ENCODE measurements around the gene PARD3. TPM values are rescaled to one million over a fixed set of nuclear protein-coding genes. Genes with fewer than 3 reads are reported as not detected.

Gene PARD3
- total RNA-seq, 4 donors from 2014 or later: 98.9 to 122 (median 105) TPM

DNA sequence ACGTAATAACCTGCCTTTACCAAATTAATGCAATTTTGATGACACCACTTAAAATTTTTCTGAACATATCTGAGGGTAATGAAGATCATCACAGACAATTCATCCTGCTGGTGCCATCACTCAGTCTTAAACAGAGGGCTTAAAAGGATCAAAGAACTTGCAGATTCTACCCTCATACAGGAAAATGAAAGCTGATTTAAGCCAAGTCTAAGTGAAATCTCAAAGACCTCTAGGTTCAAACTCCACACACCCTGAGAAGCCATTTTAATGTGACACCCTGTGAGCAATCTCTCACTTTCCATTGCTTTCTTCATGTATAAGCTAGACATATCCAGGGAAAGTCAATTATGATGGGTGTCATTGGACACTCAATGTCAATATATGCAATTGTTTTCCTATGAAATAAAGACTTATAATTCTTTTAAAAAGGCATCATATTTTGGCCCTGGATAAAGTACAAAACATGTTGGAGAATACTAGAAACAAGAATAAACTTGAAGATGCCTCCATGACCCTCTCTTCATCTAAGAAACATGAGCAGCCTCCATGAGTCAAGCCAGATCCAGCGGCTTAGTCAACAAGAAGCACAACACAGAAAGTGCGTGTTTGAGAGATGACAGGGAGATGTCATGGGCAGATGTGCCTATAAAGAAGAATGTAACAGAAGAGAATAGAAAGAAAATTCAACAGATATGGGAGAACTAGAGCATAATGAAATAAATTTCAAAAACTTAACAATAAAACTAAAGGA is 291.9 kb downstream of the PARD3 start:
- Histone ChIP-seq H3K36me3 (no peaks in the 10 kb centered on the region), H3K27me3 (no peaks in the 10 kb centered on the region), H3K4me1 (peaks cover 12 to 29% (median 20%) of the 10 kb centered on the region in 4 donors), H3K9me3 (no peaks in the 10 kb centered on the region), H3K27ac (replicated peaks in 1 of 4) (no peak overlapping the region), H3K4me3 (no peak overlapping the region)
- no peak for DNase-seq (ENCODE audit: extremely low spot score)
- TF ChIP-seq EP300 (IDR thresholded peaks at IDR 0.05): no peak
- WGBS: 92% methylated on average over 3 of the region's 3 CpGs
- intact Hi-C loops (cut with DNase I): no loop called here

DNA sequence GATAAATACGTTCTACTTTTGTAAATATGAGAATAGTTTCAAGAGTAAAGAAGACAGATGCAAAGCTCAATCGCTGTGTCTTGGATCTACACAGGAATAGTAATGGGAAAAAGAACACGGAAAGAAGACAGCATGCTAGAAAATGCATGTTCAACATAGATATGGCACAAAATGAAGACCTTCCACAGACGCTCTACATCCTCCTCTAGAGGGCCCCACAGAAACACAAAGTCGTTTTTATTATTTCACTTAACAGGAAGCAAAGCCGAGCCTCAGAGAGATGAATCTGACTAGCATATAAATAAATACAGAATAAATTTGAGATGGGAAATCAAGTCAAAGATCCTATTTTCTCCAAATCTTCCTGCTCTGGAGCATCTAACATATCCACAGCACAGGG is 292.6 kb downstream of the PARD3 start:
- intact Hi-C loops (cut with DNase I): no loop called here
- Histone ChIP-seq H3K9me3 (no peaks in the 10 kb centered on the region), H3K4me1 (peaks cover 5 to 23% (median 16%) of the 10 kb centered on the region in 4 donors), H3K4me3 (no peak overlapping the region), H3K27ac (replicated peaks in 1 of 4) (no peak overlapping the region), H3K27me3 (no peaks in the 10 kb centered on the region), H3K36me3 (no peaks in the 10 kb centered on the region)
- TF ChIP-seq CTCF (IDR thresholded peaks at IDR 0.05): peak in 1 of 3 experiments; percentile 13
- TF ChIP-seq POLR2AphosphoS5 (IDR thresholded peaks at IDR 0.05): no peak
- no peak for DNase-seq (ENCODE audit: extremely low spot score)
- WGBS: 69% methylated on average over 6 of the region's 6 CpGs

DNA sequence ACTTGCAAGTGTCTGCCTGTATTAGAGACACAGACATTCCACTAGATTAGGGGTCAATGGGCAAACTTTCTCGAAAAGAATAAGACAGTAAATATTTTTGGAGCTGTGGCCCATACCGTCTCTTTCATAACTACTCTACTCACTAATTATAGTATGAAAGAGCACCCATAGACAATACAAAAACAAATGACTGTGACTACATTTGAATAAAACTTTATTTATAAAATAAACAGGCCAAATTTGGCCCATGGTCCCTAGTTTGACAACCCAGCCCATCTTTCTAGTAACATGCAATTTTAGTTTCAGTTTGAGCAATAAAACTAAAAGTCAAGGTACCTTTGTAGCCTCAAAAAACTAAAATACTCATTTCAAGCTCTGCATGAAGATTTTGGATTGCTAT is 294.6 kb downstream of the PARD3 start:
- no peak for TF ChIP-seq CTCF (IDR thresholded peaks at IDR 0.05)
- no peak for TF ChIP-seq POLR2AphosphoS5 (IDR thresholded peaks at IDR 0.05)
- TF ChIP-seq EP300 (IDR thresholded peaks at IDR 0.05): no peak
- no peak for TF ChIP-seq POLR2A (IDR thresholded peaks at IDR 0.05; ENCODE audit: low read depth)
- intact Hi-C loops (cut with DNase I): no loop called here
- Histone ChIP-seq H3K36me3 (peaks cover 0 to 8% (median 0%) of the 10 kb centered on the region in 4 donors), H3K9me3 (no peaks in the 10 kb centered on the region), H3K4me3 (no peak overlapping the region), H3K4me1 (peaks cover 0 to 8% (median 2%) of the 10 kb centered on the region in 4 donors), H3K27ac (replicated peaks in 1 of 4) (no peak overlapping the region), H3K27me3 (no peaks in the 10 kb centered on the region)
- 85% methylated on average over 2 of the region's 2 CpGs for WGBS
- no peak for DNase-seq (ENCODE audit: extremely low spot score)

DNA sequence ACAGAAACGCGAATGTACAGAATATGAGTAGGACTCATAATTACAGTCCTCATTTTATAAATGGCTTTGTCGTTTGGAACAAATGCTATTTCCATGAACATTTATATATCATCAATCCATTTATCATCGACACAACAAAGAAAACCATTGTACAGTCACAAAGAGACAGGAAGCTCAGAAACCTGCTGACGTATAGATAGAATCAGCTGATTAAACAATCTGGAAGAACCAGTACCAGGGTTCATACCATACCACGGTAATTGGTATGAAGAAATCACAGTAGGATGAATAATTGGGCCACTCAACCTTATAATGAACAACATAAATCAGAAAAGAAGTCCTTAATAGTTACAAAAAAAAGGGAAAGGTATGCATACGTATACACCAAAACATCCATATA is 295.0 kb downstream of the PARD3 start:
- peaks cover 0 to 12% (median 0%) of the 10 kb centered on the region in 4 donors for H3K36me3 ChIP-seq
- H3K27ac ChIP-seq (replicated peaks in 1 of 4): no peak overlapping the region
- TF ChIP-seq POLR2A (IDR thresholded peaks at IDR 0.05; ENCODE audit: low read depth): no peak
- no peak for TF ChIP-seq CTCF (IDR thresholded peaks at IDR 0.05)
- TF ChIP-seq EP300 (IDR thresholded peaks at IDR 0.05): no peak
- TF ChIP-seq POLR2AphosphoS5 (IDR thresholded peaks at IDR 0.05): no peak
- H3K4me1 ChIP-seq: peaks cover 0 to 4% (median under 1%) of the 10 kb centered on the region in 4 donors
- DNase-seq (ENCODE audit: extremely low spot score): no peak
- H3K4me3 ChIP-seq: no peak overlapping the region
- H3K9me3 ChIP-seq: no peaks in the 10 kb centered on the region
- WGBS: 83% methylated on average over 7 of the region's 7 CpGs
- intact Hi-C loops (cut with DNase I): no loop called here
- no peaks in the 10 kb centered on the region for H3K27me3 ChIP-seq

- TF ChIP-seq CTCF (IDR thresholded peaks at IDR 0.05) (no peak), POLR2AphosphoS5 (IDR thresholded peaks at IDR 0.05) (no peak), EP300 (IDR thresholded peaks at IDR 0.05) (no peak), POLR2A (IDR thresholded peaks at IDR 0.05; ENCODE audit: low read depth) (no peak)
Measured at GRCh38 chr10:34514290-34514689, 300.8 kb downstream of the PARD3 start.

More at GRCh38 chr10:34514290-34514689, 300.8 kb downstream of the PARD3 start:
- no peaks in the 10 kb centered on the region for H3K4me1 ChIP-seq
- WGBS: 96% methylated on average over 4 of the region's 4 CpGs
- peak; percentile 42 for DNase-seq (ENCODE audit: extremely low spot score)
- H3K4me3 ChIP-seq: no peak overlapping the region
- intact Hi-C loops (cut with DNase I): no loop called here
- no peaks in the 10 kb centered on the region for H3K9me3 ChIP-seq
- no peak overlapping the region for H3K27ac ChIP-seq (replicated peaks in 1 of 4)
- peaks cover 0 to 15% (median 2%) of the 10 kb centered on the region in 4 donors for H3K36me3 ChIP-seq
- H3K27me3 ChIP-seq: no peaks in the 10 kb centered on the region
